ENCODE results near the gene USH2A. TPM values are rescaled to one million over a fixed set of nuclear protein-coding genes. Genes with fewer than 3 reads are reported as not detected.

Gene USH2A
- total RNA-seq, 1 donor from 2014 or later: 0.04 TPM

DNA sequence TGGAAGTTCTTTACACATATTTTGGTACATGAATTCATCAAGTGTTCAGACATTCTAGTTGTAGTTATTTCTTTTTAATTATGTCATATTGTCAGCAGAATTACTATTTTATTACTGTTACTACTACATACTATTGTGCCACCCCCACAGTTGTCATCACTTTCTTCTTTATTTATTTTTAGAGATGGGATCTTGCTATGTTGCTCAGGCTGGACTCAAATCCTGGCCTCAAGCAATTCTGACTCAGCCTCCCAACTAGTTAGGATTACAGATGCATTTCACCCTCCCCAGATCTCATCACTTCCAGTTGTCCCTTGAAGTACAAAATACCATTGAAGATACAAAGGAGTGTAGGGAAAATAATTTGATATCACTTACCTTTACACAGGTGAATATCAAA is 598.2 kb downstream of the USH2A start:
- no peak overlapping the region for H3K4me2 ChIP-seq
- H3K27me3 ChIP-seq: no peaks in the 10 kb centered on the region
- H3K4me1 ChIP-seq: no peaks in the 10 kb centered on the region
- H3K9ac ChIP-seq: no peak overlapping the region
- DNase-seq (ENCODE audit: low spot score): no peak
- Mint-ChIP-seq H3K4me3 (no peak overlapping the region), H3K9me3 (peaks cover 5% of the 10 kb centered on the region), H3K27ac (no peak overlapping the region), H3K36me3 (no peaks in the 10 kb centered on the region), H3K4me1 (no peaks in the 10 kb centered on the region), H3K27me3 (ENCODE audit: insufficient read depth, low read depth) (no peaks in the 10 kb centered on the region)
- no peaks in the 10 kb centered on the region for H3F3A ChIP-seq (ENCODE audit: low read depth)
- H3K4me3 ChIP-seq: no peak overlapping the region
- no peaks in the 10 kb centered on the region for H3K79me2 ChIP-seq (ENCODE audit: low read depth)
- H3K36me3 ChIP-seq: no peaks in the 10 kb centered on the region
- H2AFZ ChIP-seq (replicated peaks): no peak overlapping the region
- TF ChIP-seq, protein P1, sequence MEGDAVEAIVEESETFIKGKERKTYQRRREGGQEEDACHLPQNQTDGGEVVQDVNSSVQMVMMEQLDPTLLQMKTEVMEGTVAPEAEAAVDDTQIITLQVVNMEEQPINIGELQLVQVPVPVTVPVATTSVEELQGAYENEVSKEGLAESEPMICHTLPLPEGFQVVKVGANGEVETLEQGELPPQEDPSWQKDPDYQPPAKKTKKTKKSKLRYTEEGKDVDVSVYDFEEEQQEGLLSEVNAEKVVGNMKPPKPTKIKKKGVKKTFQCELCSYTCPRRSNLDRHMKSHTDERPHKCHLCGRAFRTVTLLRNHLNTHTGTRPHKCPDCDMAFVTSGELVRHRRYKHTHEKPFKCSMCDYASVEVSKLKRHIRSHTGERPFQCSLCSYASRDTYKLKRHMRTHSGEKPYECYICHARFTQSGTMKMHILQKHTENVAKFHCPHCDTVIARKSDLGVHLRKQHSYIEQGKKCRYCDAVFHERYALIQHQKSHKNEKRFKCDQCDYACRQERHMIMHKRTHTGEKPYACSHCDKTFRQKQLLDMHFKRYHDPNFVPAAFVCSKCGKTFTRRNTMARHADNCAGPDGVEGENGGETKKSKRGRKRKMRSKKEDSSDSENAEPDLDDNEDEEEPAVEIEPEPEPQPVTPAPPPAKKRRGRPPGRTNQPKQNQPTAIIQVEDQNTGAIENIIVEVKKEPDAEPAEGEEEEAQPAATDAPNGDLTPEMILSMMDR (IDR thresholded peaks at IDR 0.05): no peak
- TF ChIP-seq EZH2 (IDR thresholded peaks at IDR 0.05) (no peak), EZH2phosphoT487 (IDR thresholded peaks at IDR 0.05) (no peak)
- no peak overlapping the region for H3K27ac ChIP-seq
- H3K9me3 ChIP-seq (ENCODE audit: low read depth): no peaks in the 10 kb centered on the region
- no peaks in the 10 kb centered on the region for H4K20me1 ChIP-seq (ENCODE audit: low read depth)

DNA sequence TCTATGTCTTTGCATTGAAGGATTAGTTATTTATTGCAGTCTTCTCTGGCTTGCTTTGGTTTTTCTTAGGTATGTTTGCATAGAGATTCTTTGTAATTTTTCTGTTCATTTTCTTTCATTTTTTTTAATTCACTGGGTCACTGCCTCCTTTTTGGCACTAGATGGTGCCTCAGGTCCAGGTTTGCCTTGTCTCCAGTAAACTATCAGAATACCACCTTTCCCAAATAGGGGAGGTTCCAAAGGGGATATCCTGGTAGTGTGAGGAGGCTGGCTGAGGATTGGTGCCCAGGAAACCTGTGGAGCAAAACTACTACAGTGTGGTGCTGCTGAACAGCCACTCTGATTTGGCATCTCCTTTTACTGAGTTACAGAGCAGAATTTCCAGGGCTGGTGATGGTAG is 599.0 kb downstream of the USH2A start:
- Mint-ChIP-seq H3K27ac (no peak overlapping the region), H3K27me3 (ENCODE audit: insufficient read depth, low read depth) (no peaks in the 10 kb centered on the region), H3K4me3 (no peak overlapping the region), H3K36me3 (no peaks in the 10 kb centered on the region), H3K9me3 (peaks cover 3% of the 10 kb centered on the region), H3K4me1 (no peaks in the 10 kb centered on the region)
- Histone ChIP-seq H3K4me1 (no peaks in the 10 kb centered on the region), H3K79me2 (ENCODE audit: low read depth) (no peaks in the 10 kb centered on the region), H3K27me3 (no peaks in the 10 kb centered on the region), H4K20me1 (ENCODE audit: low read depth) (no peaks in the 10 kb centered on the region), H3K36me3 (no peaks in the 10 kb centered on the region), H3F3A (ENCODE audit: low read depth) (no peaks in the 10 kb centered on the region), H3K4me3 (no peak overlapping the region), H3K4me2 (no peak overlapping the region), H2AFZ (replicated peaks) (no peak overlapping the region), H3K9ac (no peak overlapping the region), H3K27ac (no peak overlapping the region), H3K9me3 (ENCODE audit: low read depth) (no peaks in the 10 kb centered on the region)
- DNase-seq (ENCODE audit: low spot score): peak; percentile 31
- TF ChIP-seq, protein P1 (IDR thresholded peaks at IDR 0.05): peak; percentile 61
- TF ChIP-seq EZH2 (IDR thresholded peaks at IDR 0.05): no peak
- TF ChIP-seq EZH2phosphoT487 (IDR thresholded peaks at IDR 0.05): no peak

DNA sequence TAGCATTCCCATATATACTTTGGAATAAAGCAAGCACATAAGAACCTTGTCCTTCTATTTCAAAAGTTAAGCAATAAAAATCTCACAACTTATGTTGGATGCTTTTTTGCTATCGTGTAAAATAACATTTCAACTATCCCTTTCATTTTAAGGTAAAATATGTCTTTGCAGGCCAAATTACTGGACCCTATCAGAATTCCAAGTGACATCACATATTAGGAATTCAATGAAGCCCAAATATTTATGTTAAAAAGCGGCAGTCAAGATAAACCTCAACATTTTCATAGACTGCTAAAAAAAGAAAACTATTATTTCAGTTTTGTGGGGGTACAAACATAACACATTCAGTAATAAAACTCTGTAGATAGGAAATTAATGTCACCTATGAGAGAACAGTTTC is 604.1 kb downstream of the USH2A start:
- Mint-ChIP-seq H3K4me1 (no peaks in the 10 kb centered on the region), H3K27ac (no peak overlapping the region), H3K27me3 (ENCODE audit: insufficient read depth, low read depth) (no peaks in the 10 kb centered on the region), H3K9me3 (peaks cover 3% of the 10 kb centered on the region), H3K4me3 (no peak overlapping the region), H3K36me3 (no peaks in the 10 kb centered on the region)
- TF ChIP-seq EZH2phosphoT487 (IDR thresholded peaks at IDR 0.05) (no peak), EZH2 (IDR thresholded peaks at IDR 0.05) (no peak)
- TF ChIP-seq, protein P1 (IDR thresholded peaks at IDR 0.05): no peak
- H2AFZ ChIP-seq (replicated peaks): no peak overlapping the region
- H3K79me2 ChIP-seq (ENCODE audit: low read depth): no peaks in the 10 kb centered on the region
- DNase-seq (ENCODE audit: low spot score): no peak
- H3K4me1 ChIP-seq: no peaks in the 10 kb centered on the region
- no peak overlapping the region for H3K27ac ChIP-seq
- H3K9ac ChIP-seq: no peak overlapping the region
- no peaks in the 10 kb centered on the region for H4K20me1 ChIP-seq (ENCODE audit: low read depth)
- no peaks in the 10 kb centered on the region for H3F3A ChIP-seq (ENCODE audit: low read depth)
- no peak overlapping the region for H3K4me2 ChIP-seq
- no peaks in the 10 kb centered on the region for H3K36me3 ChIP-seq
- H3K27me3 ChIP-seq: no peaks in the 10 kb centered on the region
- no peaks in the 10 kb centered on the region for H3K9me3 ChIP-seq (ENCODE audit: low read depth)
- no peak overlapping the region for H3K4me3 ChIP-seq
